GM10266 (cell line): ENCODE measurements around the gene UBE2I.
"Not testable (repeated sequence)": the region's sequence is repeated elsewhere in the genome, so short reads cannot be mapped to it uniquely, and the experiment has no call there.

Experiments used
- DNase-seq: peaks from one replicate; pipeline ENCODE4 v3.0.0; 2012; ENCODE audit errors: extremely low spot score
- TF ChIP-seq, protein P1 (sequence below): IDR thresholded peaks from 2 replicates; pipeline ENCODE4 v1.5.1; 2012; ENCODE audit warnings: mild to moderate bottlenecking, low read depth; ENCODE audit not compliant: control insufficient read depth, insufficient read depth; ENCODE audit errors: missing control alignments

Gene UBE2I

DNA sequence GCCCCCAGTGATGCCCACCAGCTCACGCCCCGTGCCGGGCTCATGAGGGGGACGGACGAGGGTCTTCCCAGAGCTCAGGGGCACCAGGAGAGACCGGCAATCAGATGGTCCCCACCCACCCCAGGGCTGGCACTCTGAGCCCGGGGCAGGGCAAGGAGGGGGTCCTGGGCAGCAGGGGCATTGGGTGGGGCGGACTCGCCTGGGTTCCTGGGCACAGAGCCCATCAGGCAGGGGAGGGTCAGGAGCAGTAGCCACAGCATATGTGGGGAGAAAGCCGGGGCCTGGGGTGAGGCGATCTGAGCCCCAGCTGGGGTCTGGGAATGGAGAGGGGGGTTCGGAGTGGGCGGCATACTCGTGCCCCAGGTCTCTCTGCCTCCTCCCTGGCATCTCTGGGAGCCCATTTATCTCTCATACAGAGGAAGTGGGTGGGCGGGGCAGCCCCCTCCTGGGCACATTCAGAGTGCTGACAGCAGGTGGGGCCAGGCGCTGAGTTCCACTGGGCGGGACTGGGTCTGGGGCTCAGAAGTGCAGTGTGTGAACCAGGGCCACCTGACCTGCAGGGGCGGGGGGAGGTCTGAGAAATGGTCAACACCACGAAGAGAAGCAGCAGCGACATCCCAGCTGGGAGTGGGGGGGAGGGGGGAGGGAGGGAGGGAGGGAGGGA, 20.5 kb upstream of the UBE2I start:
- TF ChIP-seq, protein P1, sequence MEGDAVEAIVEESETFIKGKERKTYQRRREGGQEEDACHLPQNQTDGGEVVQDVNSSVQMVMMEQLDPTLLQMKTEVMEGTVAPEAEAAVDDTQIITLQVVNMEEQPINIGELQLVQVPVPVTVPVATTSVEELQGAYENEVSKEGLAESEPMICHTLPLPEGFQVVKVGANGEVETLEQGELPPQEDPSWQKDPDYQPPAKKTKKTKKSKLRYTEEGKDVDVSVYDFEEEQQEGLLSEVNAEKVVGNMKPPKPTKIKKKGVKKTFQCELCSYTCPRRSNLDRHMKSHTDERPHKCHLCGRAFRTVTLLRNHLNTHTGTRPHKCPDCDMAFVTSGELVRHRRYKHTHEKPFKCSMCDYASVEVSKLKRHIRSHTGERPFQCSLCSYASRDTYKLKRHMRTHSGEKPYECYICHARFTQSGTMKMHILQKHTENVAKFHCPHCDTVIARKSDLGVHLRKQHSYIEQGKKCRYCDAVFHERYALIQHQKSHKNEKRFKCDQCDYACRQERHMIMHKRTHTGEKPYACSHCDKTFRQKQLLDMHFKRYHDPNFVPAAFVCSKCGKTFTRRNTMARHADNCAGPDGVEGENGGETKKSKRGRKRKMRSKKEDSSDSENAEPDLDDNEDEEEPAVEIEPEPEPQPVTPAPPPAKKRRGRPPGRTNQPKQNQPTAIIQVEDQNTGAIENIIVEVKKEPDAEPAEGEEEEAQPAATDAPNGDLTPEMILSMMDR = no peak
- DNase-seq = no peak

DNA sequence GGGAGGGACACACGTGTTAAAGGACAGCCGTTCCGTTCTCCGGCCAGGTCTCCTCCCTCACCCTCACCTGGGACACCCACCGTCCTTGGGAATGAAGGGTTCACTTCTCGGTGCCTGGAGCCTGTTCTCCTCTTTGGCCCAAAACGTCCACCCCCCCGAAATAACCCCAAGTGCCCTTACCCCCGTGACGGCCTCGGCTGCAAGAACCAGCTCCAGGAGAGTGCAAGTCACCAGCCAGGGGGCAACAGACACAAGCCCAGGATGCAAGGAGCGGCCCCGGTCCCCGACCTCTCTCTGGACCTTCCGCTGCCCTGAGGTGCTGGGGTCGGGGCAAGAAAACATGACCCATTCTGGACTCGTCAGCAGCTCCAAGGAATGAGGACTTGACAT, 20.0 kb upstream of the UBE2I start:
- DNase-seq = no peak
- TF ChIP-seq, protein P1 = no peak

DNA sequence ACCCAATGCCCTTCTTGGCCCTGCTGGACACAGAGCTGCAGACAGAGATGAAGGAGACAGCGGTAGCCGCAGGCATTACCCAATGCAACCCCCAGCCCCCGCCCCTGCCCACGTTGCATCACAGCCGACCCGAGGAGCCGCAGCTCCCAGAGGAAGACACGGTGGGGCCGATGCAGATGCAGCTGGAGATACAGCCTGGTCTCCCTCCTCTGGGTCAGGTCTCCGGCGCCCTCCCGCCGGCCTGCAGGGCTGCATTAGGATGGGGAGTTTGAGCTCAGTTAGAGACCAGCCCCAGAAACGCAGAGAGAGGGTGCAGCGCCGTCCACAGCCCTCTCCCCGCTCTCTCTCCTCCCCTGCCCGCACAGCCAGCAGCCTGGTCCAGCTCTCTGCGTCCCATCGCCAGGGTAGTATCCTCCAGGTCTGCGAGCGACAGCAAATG, 19.4 kb upstream of the UBE2I start:
- TF ChIP-seq, protein P1 = no peak
- DNase-seq = no peak

DNA sequence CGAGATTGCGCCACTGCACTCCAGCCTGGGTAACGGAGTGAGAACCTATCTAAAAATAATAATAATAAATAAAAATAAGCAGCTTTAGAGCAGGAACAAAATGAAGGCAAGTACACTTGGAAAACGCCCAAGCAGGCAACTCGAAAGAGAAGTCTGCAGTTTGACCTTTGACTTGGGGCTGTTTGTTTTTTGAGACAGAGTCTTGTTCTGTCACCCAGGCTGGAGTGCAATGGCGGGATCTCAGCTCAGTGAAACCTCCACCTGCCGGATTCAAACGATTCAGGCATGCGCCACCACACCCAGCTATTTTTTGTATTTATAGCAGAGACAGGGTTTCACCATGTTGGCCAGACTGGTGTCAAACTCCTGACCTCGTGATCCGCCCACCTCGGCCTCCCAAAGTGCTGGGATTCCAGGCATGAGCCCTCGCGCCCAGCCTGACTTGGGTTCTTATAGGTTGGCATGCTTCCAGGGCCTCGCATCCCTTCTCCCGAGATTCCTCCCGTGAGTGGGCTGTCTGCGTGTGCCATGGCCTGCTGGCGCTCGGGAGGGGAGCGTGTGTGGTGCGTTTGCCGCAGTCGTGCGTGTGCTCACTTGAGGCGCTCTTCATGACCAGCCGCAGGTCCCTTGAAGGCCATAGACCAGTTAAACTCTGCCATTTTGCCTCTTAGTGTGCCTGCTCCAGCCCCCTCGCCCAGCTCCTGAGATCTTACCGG, 18.4 kb upstream of the UBE2I start:
- no peak for DNase-seq

DNA sequence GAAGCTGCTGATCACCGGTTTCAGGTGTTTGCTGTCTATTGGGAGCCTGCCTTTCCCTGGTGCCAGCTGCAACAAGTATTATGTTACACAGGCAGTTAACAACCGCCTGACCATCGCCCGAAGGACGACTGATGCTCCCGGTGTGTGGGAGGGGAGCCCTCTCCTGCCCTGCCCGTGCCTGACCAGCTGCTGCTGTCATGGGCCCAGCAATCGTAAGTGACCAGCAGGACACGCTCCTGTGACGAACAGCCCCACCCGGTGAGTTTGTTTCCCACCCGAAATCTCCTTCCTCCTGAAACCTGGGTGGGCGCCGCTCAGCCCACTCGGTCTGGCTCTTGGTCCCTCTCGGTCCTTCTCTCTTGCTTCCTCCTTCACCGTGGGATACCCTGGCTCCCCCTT, 17.9 kb upstream of the UBE2I start:
- no peak for DNase-seq

More for the DNA sequence above, 18.4 kb upstream of the UBE2I start:
- TF ChIP-seq, protein P1 = no peak

DNA sequence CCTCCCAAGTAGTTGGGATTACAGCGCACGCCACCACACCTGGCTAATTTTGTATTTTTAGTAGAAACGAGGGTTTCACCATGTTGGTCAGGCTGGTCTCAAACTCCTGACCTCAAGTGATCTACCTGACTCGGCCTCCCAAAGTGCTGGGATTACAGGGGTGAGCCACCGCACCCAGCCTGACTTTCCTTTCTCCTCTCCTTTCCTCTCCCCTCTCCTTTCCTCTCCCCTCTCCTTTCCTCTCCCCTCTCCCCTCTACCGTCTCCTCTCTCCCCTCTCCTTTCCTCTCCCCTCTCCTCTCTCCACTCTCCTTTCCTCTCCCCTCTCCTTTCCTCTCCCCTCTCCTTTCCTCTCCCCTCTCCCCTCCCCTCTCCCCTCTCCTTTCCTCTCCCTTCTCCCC, 17.2 kb upstream of the UBE2I start:
- DNase-seq = not testable (repeated sequence)

More for the DNA sequence above, 17.9 kb upstream of the UBE2I start:
- TF ChIP-seq, protein P1 = no peak

DNA sequence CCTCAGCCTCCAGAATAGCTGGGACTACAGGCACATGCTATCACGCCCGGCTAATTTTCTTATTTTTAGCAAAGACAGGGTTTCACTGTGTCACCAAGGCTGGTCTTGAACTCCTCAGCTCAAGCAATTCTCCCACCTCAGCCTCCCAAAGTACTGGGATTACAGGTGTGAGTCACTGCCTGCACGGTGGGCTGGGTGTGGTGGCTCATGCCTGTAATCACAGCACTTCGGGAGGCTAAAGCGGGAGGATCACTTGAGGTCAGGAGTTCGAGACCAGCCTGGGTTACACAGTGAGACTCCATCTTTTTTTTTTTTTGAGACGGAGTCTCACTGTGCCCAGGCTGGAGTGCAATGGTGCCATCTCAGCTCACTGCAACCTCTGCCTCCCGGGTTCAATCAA, 16.6 kb upstream of the UBE2I start:
- not testable (repeated sequence) for DNase-seq

DNA sequence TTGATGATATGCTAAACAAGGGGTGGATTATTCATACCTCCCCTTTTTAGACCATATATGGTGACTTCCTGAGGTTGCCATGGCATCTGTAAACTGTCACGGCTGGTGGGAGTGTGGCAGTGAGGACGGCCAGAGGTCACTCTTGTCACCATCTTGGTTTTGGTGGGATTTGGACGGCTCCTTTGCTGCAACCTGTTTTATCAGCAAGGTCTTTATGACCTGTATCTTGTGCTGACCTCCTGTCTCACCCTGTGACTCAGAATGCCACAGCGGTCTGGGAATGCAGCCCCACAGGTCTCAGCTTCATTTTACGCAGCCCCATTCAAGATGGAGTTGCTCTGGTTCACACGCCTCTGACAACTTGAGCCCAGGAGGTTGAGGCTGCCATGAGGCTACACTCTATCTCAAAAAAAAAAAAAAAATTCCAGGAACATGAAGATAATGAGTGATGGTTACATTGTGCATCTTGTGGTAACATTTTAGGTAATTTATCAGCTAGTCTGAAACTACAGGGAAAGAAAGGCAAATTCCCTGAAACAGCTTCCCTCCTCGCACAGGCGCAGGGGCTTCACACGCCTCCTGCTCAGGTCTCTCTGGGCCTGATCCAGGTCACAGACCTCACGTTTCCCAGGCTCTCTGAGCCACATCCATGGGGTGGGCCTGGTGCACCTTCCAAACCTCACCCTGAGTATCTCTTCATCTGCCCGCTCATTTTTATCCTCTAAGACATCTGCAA, 15.3 kb upstream of the UBE2I start:
- TF ChIP-seq, protein P1 = no peak
- no peak for DNase-seq
